NCI-H345 treated with DMSO at 0.1 percent for 48 hours (cell line): ENCODE results near the gene PRMT6.
"Not testable (repeated sequence)": the region's sequence is repeated elsewhere in the genome, so short reads cannot be mapped to it uniquely, and the experiment has no call there.

Experiments used
- DNase-seq: peaks from one replicate; lab custom pipeline; 2025; ENCODE audit not compliant: unreplicated experiment; lab: John Stamatoyannopoulos, UW

Gene PRMT6

GRCh38 chr1:107091418-107091817, 34.9 kb downstream of the PRMT6 start:
- no peak for DNase-seq

GRCh38 chr1:107093395-107093794, 36.9 kb downstream of the PRMT6 start:
- not testable (repeated sequence) for DNase-seq

- DNase-seq = no peak
Observed at GRCh38 chr1:107095647-107096046, 39.2 kb downstream of the PRMT6 start.

- no peak for DNase-seq
Observed at GRCh38 chr1:107096690-107097089, 40.2 kb downstream of the PRMT6 start.

- no peak for DNase-seq
Observed at GRCh38 chr1:107098961-107099360, 42.5 kb downstream of the PRMT6 start.

- DNase-seq = no peak
Observed at GRCh38 chr1:107100331-107100984, 44.0 kb downstream of the PRMT6 start.

- no peak for DNase-seq
Observed at GRCh38 chr1:107105914-107106313, 49.4 kb downstream of the PRMT6 start.
